BE2C (cell line): ENCODE data around the gene NOSTRIN. TPM values are rescaled to one million over a fixed set of nuclear protein-coding genes. Genes with fewer than 3 reads are reported as not detected.

Source experiments
- DNase-seq: peaks from one replicate; pipeline ENCODE4 v3.0.0-alpha.2; 2020
- H3K27me3 ChIP-seq: fragments of 250-450 bp; sonication (Bioruptor Pico); 2 replicates; pipeline ENCODE4 v1.5.1; 2020; ENCODE audit warnings: mild to moderate bottlenecking
- H3K36me3 ChIP-seq: fragments of 250-450 bp; sonication (Bioruptor Pico); 2 replicates; pipeline ENCODE4 v1.5.1; 2020; ENCODE audit warnings: mild to moderate bottlenecking
- H3K4me1 ChIP-seq: fragments of 250-450 bp; sonication (Bioruptor Pico); 2 replicates; pipeline ENCODE4 v1.5.1; 2020
- H3K4me3 ChIP-seq: 2 replicates; pipeline ENCODE4 v1.5.1; 2011; ENCODE audit warnings: low read depth, low read length
- H3K9me3 ChIP-seq: fragments of 250-450 bp; sonication (Bioruptor Pico); 2 replicates; pipeline ENCODE4 v1.5.1; 2020
- polyA plus RNA-seq: library from polyadenylated mRNA; unstranded; fragments of >200 nt; gene quantifications from one replicate; pipeline ENCODE4 v1.2.1, GENCODE V29; 2012; ENCODE audit warnings: low read depth, missing spikeins; ENCODE audit not compliant: insufficient read length, insufficient read depth
- TF ChIP-seq, protein P1 (sequence below): IDR thresholded peaks from 2 replicates; pipeline ENCODE4 v1.5.1; 2012; ENCODE audit warnings: mild to moderate bottlenecking, low read depth, low read length

The NOSTRIN gene, protein sequence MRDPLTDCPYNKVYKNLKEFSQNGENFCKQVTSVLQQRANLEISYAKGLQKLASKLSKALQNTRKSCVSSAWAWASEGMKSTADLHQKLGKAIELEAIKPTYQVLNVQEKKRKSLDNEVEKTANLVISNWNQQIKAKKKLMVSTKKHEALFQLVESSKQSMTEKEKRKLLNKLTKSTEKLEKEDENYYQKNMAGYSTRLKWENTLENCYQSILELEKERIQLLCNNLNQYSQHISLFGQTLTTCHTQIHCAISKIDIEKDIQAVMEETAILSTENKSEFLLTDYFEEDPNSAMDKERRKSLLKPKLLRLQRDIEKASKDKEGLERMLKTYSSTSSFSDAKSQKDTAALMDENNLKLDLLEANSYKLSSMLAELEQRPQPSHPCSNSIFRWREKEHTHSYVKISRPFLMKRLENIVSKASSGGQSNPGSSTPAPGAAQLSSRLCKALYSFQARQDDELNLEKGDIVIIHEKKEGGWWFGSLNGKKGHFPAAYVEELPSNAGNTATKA
- not detected for polyA plus RNA-seq

DNA sequence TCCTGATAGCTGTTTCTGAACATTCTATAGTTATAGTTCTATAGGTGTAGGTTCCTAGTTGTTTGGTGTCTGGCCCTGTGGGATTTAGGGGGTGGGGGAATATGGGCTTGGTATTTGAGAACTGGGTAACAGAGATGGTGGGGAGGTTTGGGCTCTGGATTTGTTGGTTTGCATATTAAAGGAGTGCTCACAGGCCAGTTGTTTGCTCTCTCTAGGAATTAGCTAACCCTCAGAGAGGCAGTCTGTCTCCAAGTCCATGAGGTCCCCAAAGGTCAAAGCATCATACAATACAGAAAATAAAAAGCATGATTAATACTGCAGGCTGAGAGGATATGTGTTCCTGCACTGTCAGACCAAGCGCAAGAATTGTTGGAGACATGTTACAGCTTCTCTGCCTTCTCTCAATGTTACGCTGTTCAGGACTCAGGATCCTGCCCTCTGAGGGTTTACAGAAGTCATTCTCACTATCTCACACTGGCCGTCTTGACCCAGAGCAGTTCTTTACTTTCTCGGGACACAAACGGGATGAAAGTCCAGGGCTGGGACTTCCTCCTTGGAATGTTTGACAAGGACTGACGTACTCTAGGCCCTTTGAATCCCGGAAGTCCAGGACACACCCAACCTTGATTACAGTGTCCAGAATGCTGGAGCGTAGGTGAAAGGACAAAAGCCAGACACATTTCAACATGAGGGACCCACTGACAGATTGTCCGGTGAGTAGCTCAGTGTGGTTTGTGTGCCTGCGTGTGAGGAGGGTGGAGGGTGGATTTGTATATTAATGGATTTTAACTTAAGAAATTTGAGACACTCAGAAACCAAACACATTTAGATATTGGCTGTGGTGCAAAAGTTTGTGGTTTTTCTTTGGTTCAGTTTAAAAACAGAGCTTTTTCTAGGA is at the start of gene NOSTRIN:
Gene NOSTRIN (plus strand): TSS at position 677 of the 898 bp plus-strand sequence. CDS start 10 bp downstream, at position 687.
- Histone ChIP-seq H3K36me3 (no peaks in the 10 kb centered on the region), H3K27me3 (no peaks in the 10 kb centered on the region), H3K4me1 (no peaks in the 10 kb centered on the region), H3K9me3 (no peaks in the 10 kb centered on the region), H3K4me3 (no peak within 1 kb of the TSS)
- DNase-seq, result no peak
- TF ChIP-seq, protein P1, sequence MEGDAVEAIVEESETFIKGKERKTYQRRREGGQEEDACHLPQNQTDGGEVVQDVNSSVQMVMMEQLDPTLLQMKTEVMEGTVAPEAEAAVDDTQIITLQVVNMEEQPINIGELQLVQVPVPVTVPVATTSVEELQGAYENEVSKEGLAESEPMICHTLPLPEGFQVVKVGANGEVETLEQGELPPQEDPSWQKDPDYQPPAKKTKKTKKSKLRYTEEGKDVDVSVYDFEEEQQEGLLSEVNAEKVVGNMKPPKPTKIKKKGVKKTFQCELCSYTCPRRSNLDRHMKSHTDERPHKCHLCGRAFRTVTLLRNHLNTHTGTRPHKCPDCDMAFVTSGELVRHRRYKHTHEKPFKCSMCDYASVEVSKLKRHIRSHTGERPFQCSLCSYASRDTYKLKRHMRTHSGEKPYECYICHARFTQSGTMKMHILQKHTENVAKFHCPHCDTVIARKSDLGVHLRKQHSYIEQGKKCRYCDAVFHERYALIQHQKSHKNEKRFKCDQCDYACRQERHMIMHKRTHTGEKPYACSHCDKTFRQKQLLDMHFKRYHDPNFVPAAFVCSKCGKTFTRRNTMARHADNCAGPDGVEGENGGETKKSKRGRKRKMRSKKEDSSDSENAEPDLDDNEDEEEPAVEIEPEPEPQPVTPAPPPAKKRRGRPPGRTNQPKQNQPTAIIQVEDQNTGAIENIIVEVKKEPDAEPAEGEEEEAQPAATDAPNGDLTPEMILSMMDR, result no peak

- Histone ChIP-seq H3K27me3 (no peaks in the 10 kb centered on the region), H3K4me1 (no peaks in the 10 kb centered on the region; the same call in 1 of the 2 replicates), H3K9me3 (no peaks in the 10 kb centered on the region), H3K36me3 (no peaks in the 10 kb centered on the region), H3K4me3 (no peak overlapping the region)
- TF ChIP-seq, protein P1, result no peak
- no peak for DNase-seq
Observed at GRCh38 chr2:168753765-168754329, 48.6 kb upstream of the NOSTRIN start.

- H3K9me3 ChIP-seq, result no peaks in the 10 kb centered on the region
- H3K4me3 ChIP-seq, result no peak overlapping the region
- no peaks in the 10 kb centered on the region for H3K27me3 ChIP-seq
- DNase-seq, result peak; percentile 12
- no peaks in the 10 kb centered on the region; the same call in 1 of the 2 replicates for H3K4me1 ChIP-seq
- TF ChIP-seq, protein P1, result no peak
- H3K36me3 ChIP-seq, result no peaks in the 10 kb centered on the region
Observed at GRCh38 chr2:168757223-168757622, 45.2 kb upstream of the NOSTRIN start.

DNA sequence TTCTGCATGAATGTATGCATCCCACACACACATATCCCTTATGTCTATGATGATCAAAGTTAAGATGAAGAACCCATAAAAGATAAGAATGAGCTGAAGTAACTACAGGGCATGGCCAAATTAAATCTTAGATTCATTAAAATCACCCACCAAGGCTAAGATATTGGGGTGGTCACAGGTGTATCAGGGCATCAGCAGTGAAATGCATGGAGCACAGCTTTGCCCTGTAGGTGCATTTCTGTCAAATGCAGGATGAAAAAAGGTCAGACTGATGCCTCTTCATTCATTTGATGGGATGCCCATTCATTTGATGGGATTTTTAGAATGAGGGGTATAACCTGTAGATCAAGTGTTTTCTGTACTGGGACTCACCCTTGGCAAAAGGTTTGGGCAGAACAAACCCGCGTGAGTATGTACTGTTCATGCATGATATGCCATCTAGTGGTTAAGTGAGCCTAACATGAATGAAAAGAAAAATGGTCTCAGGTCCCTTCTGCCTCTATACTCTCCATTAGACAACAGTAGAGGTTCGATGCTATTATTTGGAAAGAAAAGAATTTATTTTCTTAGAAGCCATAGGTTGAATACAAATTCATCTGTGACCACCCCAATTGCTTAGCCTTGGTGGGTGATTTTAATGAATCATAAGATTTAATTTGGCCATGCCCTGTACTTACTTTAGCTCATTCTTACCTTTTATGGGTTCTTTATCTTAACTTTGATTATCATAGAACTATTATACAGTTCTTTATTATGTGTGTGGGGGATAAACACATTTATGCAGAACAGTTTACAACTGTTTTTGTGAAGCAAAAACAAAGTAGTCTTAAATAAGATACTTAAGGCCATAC is 43.2 kb upstream of the NOSTRIN start:
- DNase-seq, result peak; percentile 22
- TF ChIP-seq, protein P1, result peak; percentile 63
- H3K36me3 ChIP-seq, result no peaks in the 10 kb centered on the region
- no peaks in the 10 kb centered on the region for H3K27me3 ChIP-seq
- H3K4me1 ChIP-seq, result no peaks in the 10 kb centered on the region; the same call in 1 of the 2 replicates
- H3K4me3 ChIP-seq, result no peak overlapping the region
- no peaks in the 10 kb centered on the region for H3K9me3 ChIP-seq

DNA sequence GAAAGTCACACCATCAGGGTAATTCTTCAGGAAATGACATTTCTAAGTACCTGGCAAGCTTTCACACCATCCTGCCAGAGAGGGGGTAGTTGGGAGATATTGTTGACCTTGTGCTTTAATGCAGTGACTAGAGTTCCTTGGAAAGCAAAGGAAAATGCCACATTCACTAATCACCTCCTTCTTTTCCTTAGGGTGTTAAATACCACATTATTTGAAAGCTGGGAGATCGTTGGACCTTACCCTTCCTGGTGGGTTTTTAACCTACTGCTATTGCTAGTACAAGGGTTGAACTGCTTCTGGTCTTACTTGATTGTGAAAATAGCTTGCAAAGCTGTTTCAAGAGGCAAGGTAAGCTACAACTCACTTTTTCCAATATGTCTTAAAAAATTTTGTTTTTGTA is 37.0 kb upstream of the NOSTRIN start:
- no peak for DNase-seq
- H3K27me3 ChIP-seq, result no peaks in the 10 kb centered on the region
- no peaks in the 10 kb centered on the region for H3K36me3 ChIP-seq
- no peaks in the 10 kb centered on the region for H3K9me3 ChIP-seq
- H3K4me3 ChIP-seq, result no peak overlapping the region
- H3K4me1 ChIP-seq, result no peaks in the 10 kb centered on the region
- TF ChIP-seq, protein P1, result no peak
